GM18507 (cell line): ENCODE results near the gene PLEKHA8.

Source experiments
- DNase-seq: peaks from one replicate; pipeline ENCODE4 v3.0.0; 2011; ENCODE audit warnings: low read depth; ENCODE audit not compliant: insufficient read length; ENCODE audit errors: extremely low spot score
- FAIRE-seq: peaks from 2 replicates; lab custom pipeline; 2011; peaks lifted over from hg19 to GRCh38; lab: Jason Lieb, UNC

The PLEKHA8 gene

DNA sequence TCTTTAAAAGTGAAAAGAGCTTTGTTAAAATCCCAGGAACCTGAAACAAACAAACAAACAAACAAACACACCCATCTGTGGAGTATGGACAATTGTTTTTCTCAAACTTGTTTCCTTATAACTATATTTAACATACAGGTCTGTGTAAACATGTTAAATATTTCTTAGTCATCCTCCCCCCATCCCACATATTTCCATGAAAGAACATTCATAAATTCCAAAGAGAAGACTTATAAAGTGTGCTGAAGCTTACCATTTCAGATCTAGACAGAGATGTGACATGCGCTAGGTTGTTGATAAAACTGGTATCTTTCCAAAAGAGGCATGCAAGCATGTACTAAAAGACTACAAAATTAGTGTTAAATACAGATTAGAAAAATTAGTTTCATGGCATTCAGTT lies 8.3 kb upstream of the PLEKHA8 start:
- no peak for FAIRE-seq
- DNase-seq: no peak

DNA sequence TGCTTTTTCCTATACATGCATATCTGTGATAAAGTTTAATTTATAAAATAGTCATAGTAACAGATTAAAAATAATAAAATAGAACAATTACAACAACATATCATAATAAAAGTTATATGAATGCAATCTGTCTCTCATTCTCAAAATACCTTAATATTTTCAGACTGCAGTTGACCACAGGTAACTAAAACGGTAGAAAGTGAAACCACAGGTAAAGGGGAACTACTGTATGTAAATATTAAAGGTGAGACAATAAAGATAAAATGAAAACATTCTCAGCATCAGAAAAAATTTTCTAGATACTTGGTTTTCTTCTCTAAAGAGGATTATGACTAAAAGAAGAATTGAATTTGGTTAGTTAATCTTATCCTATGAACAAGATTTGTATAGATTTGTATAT lies 7.7 kb upstream of the PLEKHA8 start:
- FAIRE-seq: peak; percentile 63

DNA sequence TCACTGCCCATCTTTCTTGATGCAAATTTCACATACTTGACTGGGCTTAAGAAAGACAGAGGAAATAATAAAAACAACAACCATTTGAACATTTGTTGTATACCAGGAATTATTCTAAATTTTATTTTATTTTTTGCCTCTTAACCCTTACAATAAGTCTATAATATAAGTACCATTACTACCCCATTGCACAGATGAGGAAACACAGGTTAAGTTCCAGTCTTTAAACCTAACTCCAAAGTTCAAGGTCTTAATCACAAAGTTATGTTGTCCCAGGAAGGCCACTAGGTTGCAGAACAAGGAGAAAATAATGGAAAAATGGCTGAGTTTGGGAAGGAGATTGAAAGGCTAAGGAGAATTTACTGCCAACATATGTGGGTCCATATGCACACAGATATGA lies 5.2 kb upstream of the PLEKHA8 start:
- DNase-seq: no peak
- no peak for FAIRE-seq

More for the DNA sequence above, 7.7 kb upstream of the PLEKHA8 start:
- no peak for DNase-seq

DNA sequence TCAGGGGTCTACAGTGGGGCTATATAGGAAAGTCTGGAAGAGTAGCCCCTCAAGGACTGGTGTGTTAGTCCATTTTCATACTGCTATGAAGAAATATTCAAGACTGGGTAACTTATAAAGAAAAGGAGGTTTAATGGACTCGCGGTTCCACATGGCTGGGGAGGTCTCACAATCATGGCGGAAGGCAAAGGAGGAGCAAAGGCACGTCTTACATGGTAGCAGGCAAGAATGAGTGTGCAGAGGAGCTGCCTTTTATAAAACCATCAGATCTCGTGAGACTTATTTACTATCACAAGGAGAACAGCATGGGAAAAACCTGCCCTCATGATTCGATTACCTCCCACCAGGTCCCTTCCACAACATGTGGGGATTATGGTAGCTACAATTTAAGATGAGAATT lies 4.7 kb upstream of the PLEKHA8 start:
- DNase-seq: no peak
- FAIRE-seq: no peak

DNA sequence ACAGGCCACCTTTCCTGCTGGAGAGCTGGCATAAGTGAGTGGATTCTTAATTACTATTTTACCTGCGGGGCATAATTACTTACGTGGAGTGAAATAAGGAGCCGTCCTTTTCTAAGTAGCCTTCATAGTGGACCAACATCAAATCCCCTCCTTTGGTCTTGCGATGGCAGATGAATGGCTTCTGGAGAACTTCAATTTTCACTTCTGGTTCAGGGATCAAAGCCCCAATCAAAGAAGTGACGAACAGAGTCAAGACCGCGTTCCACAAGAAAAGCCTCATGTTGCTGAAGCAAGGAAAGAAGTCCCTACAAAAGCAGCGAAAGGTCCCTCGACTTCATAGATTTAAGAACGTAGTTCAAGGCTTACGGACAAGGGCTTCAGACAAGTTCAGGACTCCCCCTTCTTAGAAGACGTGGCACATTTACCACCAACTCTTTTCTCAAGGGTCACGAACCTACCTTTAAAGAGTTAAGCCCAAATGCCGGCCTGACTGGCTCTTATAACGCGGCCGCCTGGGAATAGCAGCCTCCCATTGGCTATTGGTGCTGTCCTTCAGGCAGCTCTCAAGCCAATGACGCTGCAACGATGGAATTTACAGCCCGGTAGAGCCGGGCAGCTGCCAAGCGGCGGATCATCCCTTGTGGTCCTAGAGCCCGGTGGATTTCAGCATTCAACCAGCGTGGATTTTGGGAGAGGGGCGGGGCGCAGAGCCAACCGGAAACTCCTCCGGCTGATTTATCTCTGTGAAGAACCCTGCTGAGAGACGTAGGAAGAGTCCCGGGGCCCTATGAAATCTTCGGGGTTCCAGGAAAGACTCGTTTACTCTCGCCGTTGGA lies 1.8 kb upstream of the PLEKHA8 start, which contains the start of gene FKBP14:
TSS of gene FKBP14 (minus strand) at position 474 of the 836 bp plus-strand sequence. CDS start at position 280, 194 bp downstream.
- FAIRE-seq: peak; percentile 93
- peak; percentile 76 for DNase-seq

DNA sequence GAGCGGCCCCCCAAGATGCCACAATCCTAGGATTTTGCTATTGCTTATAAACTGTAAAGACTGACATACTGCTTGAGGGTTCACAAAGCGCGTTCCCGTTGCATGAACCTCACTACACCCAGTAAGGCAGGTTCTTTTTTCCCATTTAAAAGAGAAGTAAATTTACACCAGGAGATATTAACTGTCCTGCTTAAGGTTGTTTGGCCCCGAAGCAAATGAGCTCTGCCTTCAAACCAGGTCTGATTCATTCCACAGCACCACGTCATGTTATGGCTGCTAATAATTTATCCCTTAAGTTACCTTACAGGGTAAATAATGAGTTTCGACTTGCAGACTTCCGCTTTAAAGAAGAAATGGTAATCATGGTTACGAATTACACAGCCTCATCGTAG lies 1.2 kb upstream of the PLEKHA8 start:
- FAIRE-seq (no peak), DNase-seq (no peak)

DNA sequence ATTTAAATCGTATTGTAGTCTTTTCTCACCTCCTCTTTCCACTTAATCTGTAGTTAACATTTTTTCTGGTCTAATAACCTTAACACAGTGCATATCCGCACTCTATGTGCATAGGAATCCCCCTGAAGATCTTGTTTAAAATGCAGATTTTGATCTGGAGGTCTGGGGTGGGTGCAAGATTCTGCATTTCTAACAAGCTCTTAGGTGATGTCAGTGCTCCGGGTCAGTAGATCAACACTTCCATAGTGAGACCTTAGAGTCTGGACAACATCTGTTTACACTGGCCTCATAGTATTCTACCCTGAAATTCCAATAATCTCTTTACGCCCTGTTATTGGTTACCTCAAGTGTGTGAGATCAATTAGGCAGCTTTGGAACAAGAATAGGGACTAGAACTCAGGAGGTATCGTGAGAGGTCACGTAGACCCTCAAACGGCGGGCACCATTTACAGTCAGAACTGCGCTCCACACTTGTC lies 434 bp upstream of the PLEKHA8 start:
- DNase-seq: no peak
- no peak for FAIRE-seq

DNA sequence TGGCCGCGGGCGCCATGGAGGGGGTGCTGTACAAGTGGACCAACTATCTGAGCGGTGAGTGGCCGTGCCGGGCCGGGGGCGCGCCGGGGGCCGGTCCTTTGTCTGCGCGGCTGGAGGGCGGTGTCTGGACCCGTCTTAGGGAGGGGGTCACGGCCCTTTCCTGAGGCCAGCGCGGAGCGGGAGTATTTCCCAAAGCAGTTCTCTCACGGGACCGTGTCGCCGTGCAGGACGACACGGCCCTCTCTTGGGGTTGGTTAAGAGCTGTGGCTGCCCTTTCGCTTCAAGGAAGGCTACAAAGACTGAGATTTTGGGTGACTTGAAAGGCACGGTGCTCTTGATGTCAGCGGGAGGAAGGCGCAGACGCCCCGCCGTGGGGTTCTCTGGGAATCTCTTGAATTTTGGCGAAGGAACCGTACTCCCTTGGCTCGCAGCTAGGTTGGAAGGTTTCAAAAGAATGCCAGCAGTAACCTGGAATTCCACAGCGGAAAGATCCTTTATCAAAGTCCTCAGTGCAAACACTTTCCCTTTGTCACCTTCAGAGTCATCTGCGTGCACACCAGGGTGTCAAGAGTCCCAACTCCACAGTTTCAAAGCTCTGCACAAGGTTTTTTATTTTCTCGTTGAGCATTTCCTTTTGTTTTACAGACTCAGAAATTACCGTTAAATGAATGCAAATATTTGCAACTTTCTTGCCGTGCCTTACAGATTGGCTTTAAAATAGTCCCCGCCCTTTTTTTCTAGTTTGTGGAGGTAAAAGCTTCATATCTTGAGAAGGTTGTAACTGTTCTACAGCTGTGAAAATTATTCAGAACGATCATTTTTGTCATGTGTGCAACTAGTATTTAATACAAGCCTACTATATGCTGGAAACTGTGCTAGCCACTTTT lies 780 bp downstream of the PLEKHA8 start:
- FAIRE-seq (peak; percentile 72), DNase-seq (no peak)

DNA sequence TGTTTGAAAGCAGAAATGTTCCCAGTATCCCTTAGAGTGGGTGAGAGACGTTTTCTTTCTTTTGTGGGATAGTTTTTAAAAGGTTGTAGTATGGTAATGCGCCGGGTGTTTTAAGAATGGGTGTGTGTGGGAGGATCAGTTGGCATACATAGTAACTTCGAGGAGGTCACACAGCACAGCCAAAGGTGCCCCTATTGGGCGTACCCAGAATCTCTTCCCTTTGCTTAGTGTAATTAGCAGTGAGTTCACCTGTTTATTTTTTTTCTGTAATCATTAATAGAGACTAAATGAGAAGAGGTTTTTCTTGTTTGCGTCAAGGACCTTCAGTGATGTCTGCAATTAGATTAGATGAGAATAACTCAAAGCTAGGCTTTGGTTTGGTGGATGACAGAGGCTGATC lies 1.5 kb downstream of the PLEKHA8 start:
- FAIRE-seq (peak; percentile 24), DNase-seq (no peak)

DNA sequence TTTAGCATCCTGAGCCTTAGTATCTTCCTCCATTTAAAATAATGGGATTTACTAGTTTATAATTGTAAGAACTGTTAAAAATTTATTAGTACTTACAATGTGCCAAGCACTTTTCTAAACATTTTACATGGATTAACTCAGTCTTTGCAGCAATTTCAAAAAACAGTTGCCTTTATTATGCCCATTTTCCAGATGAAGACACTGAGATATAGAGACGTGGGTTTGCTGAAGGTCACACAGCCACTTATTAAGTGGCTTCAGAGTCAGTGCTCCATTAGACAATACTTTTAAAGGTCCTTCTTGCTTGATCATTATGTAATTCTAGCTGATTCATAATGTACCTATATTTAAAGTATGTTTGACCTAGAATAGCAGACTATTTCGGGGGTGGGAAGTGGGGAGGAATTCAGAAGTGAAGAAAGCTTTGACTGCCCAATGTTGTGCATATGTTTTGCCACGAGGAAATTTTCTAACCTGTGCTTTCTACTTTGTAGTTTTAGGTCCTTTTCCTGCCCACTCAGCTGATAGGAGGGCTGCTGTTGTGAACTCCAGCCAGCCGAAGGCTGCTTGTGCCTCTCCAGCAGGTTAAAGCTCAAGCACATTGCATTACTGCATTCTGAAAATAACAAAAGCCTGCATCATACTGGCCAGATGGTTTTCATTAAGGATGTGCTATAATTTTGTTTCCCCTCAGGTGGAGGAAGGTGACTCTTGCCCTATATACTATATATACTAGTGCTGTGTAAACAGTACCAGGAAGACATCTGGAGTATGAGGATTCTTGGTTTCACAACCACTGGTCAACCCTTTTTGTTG lies 4.3 kb downstream of the PLEKHA8 start:
- no peak for DNase-seq
- FAIRE-seq: no peak

DNA sequence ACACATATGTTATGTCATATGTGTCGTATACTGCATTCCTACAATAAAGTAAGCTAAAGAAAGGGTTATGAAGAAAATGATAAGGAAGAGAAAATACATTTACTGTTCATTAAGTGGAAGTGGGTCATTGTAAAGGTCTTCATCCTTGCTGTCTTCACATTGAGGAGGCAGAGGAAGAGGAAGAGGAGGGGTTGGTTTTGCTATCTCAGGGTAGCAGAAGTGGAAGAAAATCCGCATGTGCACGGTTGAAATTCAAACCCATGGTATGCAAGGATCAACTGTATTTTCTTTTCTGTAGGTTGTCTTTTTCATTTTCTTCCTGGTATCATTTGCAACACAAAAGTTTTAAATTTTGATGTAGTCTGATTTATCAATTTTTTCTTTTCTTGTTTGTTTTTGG lies 6.3 kb downstream of the PLEKHA8 start:
- DNase-seq (no peak), FAIRE-seq (no peak)

DNA sequence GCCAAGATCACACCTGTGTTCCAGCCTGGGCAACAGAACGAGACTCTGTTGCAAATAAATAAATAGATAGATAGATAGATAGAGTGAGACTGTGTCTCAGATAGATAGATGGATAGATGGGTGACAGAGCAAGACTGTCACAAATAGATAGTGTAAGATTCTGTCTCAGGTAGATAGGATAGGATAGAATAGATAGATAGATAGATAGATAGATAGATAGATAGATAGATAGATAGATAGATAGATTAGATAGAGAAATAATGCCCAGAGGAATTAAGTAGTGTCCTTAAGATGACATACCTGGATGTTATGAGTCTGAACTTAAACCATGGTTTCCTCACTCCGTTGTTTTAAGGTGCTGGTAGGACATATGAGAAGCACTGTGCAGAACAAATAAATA lies 8.0 kb downstream of the PLEKHA8 start:
- DNase-seq (no peak), FAIRE-seq (no peak)

DNA sequence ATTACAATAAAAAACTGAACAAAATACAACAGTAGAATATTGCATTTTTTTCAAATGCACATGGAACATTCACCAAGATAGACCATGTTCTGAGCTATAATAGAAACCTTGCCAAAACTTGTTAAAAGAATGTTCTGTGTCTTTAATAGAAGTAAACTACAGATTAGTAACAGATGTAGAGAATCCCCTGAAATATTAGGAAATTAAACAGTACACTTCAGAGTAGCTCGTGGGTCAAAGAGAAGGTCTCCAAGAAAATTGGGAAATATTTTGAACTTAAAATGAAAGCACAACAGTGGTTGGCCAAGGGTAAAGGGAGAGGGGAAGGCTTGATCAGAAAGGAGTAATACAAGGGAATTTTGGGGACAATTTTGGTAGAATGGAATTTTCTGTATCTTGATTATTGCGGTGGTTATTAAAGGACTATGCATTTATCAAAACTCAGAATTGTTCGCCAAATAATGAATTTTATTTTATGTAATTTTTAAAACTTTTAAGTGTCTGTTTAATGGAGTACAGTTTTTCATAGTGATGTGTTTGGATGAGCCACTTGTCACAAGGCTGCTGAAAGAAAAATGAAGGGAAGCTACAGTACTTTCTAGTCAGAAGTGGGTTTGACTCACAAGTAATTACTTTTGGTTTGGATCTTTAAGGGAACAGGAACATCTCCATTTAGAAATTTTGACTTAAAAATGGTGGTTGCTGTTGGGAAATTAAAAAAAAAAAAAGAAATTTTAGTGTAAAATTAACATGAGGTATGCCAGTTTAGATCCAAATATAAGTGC lies 10.2 kb downstream of the PLEKHA8 start:
- DNase-seq (no peak), FAIRE-seq (no peak)

DNA sequence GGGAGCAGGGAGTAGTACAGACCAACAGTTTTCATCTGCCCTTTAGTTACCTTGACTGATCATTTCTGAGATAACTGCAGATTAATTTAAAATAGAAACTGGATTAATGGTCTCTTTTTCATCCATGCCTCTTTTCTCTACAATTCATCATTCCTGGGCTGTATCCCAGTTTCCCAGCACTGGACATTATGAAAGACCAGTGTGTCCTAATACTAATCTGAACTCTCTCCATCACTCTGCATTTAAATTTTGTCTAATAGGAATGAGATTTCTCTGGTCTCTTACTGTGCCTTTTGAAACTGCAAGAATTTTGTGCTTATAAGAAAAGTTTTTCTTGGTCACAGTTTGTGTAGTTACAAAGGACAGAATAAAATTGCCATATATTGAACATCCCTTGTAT lies 12.7 kb downstream of the PLEKHA8 start:
- DNase-seq (no peak), FAIRE-seq (no peak)

DNA sequence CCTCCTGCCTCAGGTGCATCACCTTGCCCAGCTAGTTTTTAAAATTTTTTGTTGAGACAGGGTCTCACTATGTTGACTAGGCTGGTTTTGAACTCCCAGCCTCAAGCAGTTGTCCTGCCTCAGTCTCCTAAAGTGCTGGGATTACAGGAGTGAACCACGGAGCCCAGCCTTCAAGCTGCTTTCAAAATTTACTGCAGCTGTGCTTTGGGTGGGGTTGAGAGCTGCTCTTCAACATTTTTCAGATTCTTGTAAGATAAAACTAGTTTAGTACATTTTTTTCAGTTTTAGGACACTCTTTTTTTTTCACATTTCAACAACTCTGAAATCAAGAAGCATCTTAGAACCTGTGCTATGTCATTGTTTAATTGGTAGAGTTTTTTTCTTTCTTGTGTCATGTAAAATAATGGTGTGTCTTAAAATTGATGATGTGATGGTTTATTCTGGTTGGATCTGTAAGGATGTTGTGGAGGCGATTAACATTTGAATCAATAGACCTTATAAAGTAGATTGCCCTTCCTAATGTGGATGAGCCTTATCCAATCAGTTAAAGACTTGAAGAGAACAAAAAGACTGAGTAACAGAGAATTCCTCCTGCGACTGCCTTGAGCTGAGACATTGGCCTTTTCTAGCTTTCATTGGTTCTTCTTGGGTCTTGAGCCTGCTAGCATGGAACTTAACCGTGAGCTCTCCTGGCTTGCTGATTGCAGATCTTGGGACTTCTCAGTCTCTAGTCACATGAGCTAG lies 13.5 kb downstream of the PLEKHA8 start:
- FAIRE-seq (peak; percentile 26), DNase-seq (no peak)

DNA sequence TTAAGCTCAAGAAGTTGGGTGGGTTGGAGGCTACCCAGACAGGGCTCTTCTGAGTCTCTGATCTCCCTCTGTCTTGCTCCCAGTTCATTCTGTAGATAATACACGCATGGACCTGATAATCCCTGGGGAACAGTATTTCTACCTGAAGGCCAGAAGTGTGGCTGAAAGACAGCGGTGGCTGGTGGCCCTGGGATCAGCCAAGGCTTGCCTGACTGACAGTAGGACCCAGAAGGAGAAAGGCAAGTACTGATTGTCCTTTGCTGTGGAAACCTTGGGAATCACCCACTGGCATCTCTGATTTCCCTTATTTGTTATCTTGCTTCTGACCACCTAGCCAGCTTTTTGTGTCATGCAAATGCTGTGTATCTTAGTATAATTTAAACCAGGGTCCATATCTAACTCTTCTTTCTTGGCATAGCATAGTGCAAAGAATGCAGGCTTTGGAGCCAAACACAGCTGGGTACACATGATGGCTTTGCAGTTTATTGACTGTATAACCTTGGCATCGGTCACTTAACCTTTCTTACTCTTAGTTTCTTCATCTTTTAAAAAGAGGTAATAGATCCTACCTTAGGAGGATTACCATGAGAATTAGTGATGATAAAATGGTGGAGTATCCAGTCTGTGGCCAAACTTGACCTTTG lies 18.0 kb downstream of the PLEKHA8 start:
- FAIRE-seq (no peak), DNase-seq (no peak)

DNA sequence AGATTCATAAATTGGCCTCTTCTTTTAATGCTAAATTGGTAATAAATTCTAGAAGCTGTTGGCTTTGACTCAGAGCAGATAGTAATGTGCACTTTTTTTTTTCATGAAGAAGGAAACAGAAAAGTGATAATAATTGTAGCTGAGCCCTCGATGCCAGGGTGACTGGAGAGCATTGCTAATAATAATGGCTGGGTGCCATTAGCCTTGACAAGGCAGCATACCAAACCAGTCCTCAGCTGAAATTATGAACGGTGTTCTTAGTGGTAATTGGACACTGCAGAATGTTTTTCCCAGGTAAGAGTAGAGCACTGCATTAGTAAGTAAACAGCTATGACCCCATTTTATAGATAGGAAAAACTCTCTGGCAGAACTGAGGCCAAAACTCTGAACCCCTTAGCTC lies 18.9 kb downstream of the PLEKHA8 start:
- FAIRE-seq (no peak), DNase-seq (no peak)

DNA sequence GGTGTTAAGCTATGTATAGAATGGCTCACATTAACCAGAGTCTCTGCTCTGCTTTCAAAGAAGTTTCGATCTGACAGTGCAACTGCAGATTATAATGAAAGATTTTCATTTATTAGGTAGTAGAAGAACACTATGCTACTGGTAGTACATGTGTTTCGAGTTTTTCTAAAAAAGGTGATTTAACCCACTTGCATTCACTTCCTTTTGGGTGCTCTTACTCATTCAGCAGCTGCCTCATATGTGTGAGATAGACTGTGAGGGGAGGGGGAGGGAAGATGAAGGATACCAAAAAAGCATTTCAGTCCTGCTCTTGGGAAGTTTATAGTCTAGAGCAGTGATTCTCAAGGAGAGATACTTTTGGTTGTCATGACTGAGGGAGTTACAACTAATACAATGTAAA lies 20.4 kb downstream of the PLEKHA8 start:
- FAIRE-seq (no peak), DNase-seq (no peak)
